Endothelial cell of umbilical vein (primary cell): ENCODE data around the gene OR10K1. TPM values are rescaled to one million over a fixed set of nuclear protein-coding genes. Genes with fewer than 3 reads are reported as not detected.
"Not testable (repeated sequence)": the region's sequence is repeated elsewhere in the genome, so short reads cannot be mapped to it uniquely, and the experiment has no call there.

Experiments used
- BruUV-seq: library from RNA; stranded (reverse); fragments of 400-500 nt; replicated peaks from 2 replicates; lab custom pipeline; 2021; lab: Mats Ljungman, UMichigan
- CTCF ChIA-PET: fragments of 300-600, 350-600 bp; sonication (Branson Sonifier 250); formaldehyde crosslinking; loops from one replicate; lab custom pipeline; 2021; ENCODE audit warnings: antibody characterized with exemption, inconsistent platforms; lab: Charles Lee
- POLR2A ChIA-PET: fragments of 300-600, 350-600 bp; sonication (Branson Sonifier 250); formaldehyde crosslinking; loops from one replicate; lab custom pipeline; 2021; ENCODE audit warnings: antibody characterized with exemption, inconsistent platforms; lab: Charles Lee
- DNase-seq: peaks from one replicate; pipeline ENCODE4 v3.0.0-alpha.2; 2011; ENCODE audit warnings: low read depth, low spot score
- FAIRE-seq: peaks from 2 replicates; lab custom pipeline; 2011; peaks lifted over from hg19 to GRCh38; lab: Jason Lieb, UNC
- H2AFZ ChIP-seq: 2 replicates; pipeline ENCODE4 v1.6.0; 2012; ENCODE audit warnings: low read depth, low read length, control low read depth, inconsistent platforms
- H3K27ac ChIP-seq: 2 replicates; pipeline ENCODE4 v1.5.1; 2011; ENCODE audit warnings: low read depth, mild to moderate bottlenecking, control low read depth, low read length, moderate library complexity; ENCODE audit not compliant: insufficient read depth
- H3K27me3 ChIP-seq, 2 experiments: 2 replicates each; pipeline versions ENCODE4 v1.6.0 to v1.6.1; 2011; ENCODE audit warnings: low read length in 2 of 2, mixed read lengths in 1 of 2; ENCODE audit not compliant: control insufficient read depth in 2 of 2, insufficient read depth in 2 of 2
- H3K36me3 ChIP-seq, 2 experiments: 2 replicates in 1 of 2; 3 replicates in 1 of 2; pipeline ENCODE4 v1.5.1; 2011; ENCODE audit warnings: low read length in 2 of 2, mild to moderate bottlenecking in 1 of 2, moderate library complexity in 1 of 2; ENCODE audit not compliant: control insufficient read depth in 2 of 2, insufficient read depth in 2 of 2; ENCODE audit errors: extremely low read depth in 1 of 2
- H3K4me1 ChIP-seq: 3 replicates; pipeline ENCODE4 v1.5.1; 2011; ENCODE audit warnings: mild to moderate bottlenecking, low read length; ENCODE audit not compliant: control insufficient read depth, insufficient read depth; ENCODE audit errors: extremely low read depth
- H3K4me2 ChIP-seq: 2 replicates; pipeline ENCODE4 v1.6.1; 2011; ENCODE audit warnings: low read length, control low read depth, mixed read lengths; ENCODE audit not compliant: insufficient read depth
- H3K4me3 ChIP-seq, 3 experiments: fragments of 200-600 bp in 1 of 3; sonication (generic), shearing (Covaris generic) in 1 of 3; replicated peaks in 1 of 3; 2 replicates each; pipeline ENCODE4 v1.5.1; 2011 to 2016; ENCODE audit warnings: control low read depth in 3 of 3, low read length in 3 of 3, mild to moderate bottlenecking in 2 of 3, inconsistent platforms in 1 of 3, low read depth in 1 of 3, moderate library complexity in 1 of 3; ENCODE audit not compliant: insufficient read depth in 1 of 3
- H3K79me2 ChIP-seq: 2 replicates; pipeline ENCODE4 v1.6.0; 2012; ENCODE audit warnings: low read length, inconsistent platforms; ENCODE audit not compliant: control insufficient read depth, insufficient read depth
- H3K9ac ChIP-seq: replicated peaks from 2 replicates; pipeline ENCODE3; 2011; ENCODE audit warnings: low read length, control low read depth; ENCODE audit not compliant: insufficient read depth; ENCODE audit errors: extremely low read depth
- H3K9me1 ChIP-seq: replicated peaks from 3 replicates; pipeline ENCODE4 v1.6.0; 2011; ENCODE audit warnings: mild to moderate bottlenecking, low read length; ENCODE audit not compliant: control insufficient read depth, insufficient read depth; ENCODE audit errors: extremely low read depth
- H3K9me3 ChIP-seq: replicated peaks from 2 replicates; pipeline ENCODE4 v1.5.1; 2012; ENCODE audit warnings: low read length, inconsistent platforms; ENCODE audit not compliant: control insufficient read depth, insufficient read depth
- H4K20me1 ChIP-seq: replicated peaks from 2 replicates; pipeline ENCODE3; 2011; ENCODE audit warnings: mild to moderate bottlenecking, low read length; ENCODE audit not compliant: control insufficient read depth, insufficient read depth; ENCODE audit errors: extremely low read depth
- GATA2 ChIP-seq: IDR thresholded peaks from 2 replicates; pipeline ENCODE4 v1.7.0; 2011; ENCODE audit warnings: low read depth, mild to moderate bottlenecking, moderate library complexity, mixed read lengths, low read length; ENCODE audit not compliant: insufficient read length, insufficient read depth
- dilution Hi-C: fragments of 300-500 bp; cut with MboI; formaldehyde crosslinking; loops from one replicate; pipeline ENCODE4 v1.15.0; 2019; ENCODE audit warnings: low sequenced_read_pairs; ENCODE audit not compliant: extremely low pct_ligation_motif_present
- intact Hi-C: fragments of 100-400 bp; cut with micrococcal nuclease; formaldehyde crosslinking; loops from one replicate; pipeline ENCODE4 v1.10.0; 2022
- polyA plus RNA-seq, 4 experiments: library from polyadenylated mRNA; depleted of rRNA in 3 of 4; stranded (reverse) in 3 of 4; unstranded in 1 of 4; fragments of >200 nt; gene quantifications; 2 replicates each; pipeline versions ENCODE4 v1.2.1 to v1.2.3, GENCODE V29; 2011 to 2012; ENCODE audit warnings: missing spikeins in 1 of 4
- total RNA-seq: library from RNA; stranded (reverse); gene quantifications from 2 replicates; pipeline ENCODE4 v1.2.3, GENCODE V29; 2021
- TF ChIP-seq, protein P1 (sequence below), 2 donors: IDR thresholded peaks; 1 replicate in 1 of 2; 2 replicates in 1 of 2; pipeline ENCODE4 v1.5.1; 2011; ENCODE audit warnings: low read length in 2 of 2, mild to moderate bottlenecking in 2 of 2, moderate library complexity in 2 of 2, control low read depth in 1 of 2, inconsistent platforms in 1 of 2, low read depth in 1 of 2; ENCODE audit not compliant: insufficient read depth in 1 of 2; ENCODE audit errors: extremely low read depth in 1 of 2
- TF ChIP-seq, protein P2 (sequence below): IDR thresholded peaks from 2 replicates; pipeline ENCODE4 v1.6.1; 2011; ENCODE audit not compliant: insufficient read depth, insufficient read length

The OR10K1 gene
- total and polyA plus RNA-seq, 2 donors (not counting 3 experiments of a cell fraction or from before 2014, with no cell fraction given) = not detected

DNA sequence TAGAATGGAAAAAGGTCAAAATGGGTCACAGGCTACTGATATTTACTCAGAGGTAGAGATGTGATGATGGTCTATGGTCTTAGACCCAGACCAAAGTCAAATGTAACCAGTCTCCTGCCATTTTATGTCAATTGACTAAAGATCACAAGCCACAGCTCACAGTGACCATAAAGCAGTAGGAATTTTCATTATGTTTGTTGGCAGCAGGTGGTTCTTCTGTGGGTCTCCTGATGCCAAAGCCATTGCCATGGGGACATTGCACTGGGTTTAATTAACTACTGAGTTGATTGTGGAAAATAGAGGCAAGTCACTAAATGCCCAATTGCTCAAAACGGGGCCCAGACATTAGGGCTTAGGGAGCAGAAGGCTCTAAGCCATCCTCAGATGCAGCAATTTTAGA is 35.5 kb upstream of the OR10K1 start, which contains the start of gene OR10K2:
OR10K2 (minus strand) TSS at position 101 of the 400 bp plus-strand sequence. CDS start 5,371 bp downstream, outside the sequence.
- no peaks in the 10 kb centered on the region for H4K20me1 ChIP-seq
- no peak within 1 kb of the TSS for H2AFZ ChIP-seq
- no peak within 1 kb of the TSS for H3K4me2 ChIP-seq
- ChIA-PET CTCF (no interaction called here), POLR2A (no interaction called here)
- no peaks in the 10 kb centered on the region for H3K79me2 ChIP-seq
- H3K27ac ChIP-seq = no peak within 1 kb of the TSS
- no TSS peak for BruUV-seq
- no peaks in the 10 kb centered on the region for H3K9me3 ChIP-seq
- H3K4me3 ChIP-seq = no peak within 1 kb of the TSS
- no peaks in the 10 kb centered on the region for H3K36me3 ChIP-seq
- no peak within 1 kb of the TSS for H3K9ac ChIP-seq
- H3K9me1 ChIP-seq = no peaks in the 10 kb centered on the region
- dilution Hi-C loops (no loop called here), intact Hi-C loops (no loop called here)
- no peak for DNase-seq
- no peaks in the 10 kb centered on the region for H3K27me3 ChIP-seq
- no peaks in the 10 kb centered on the region for H3K4me1 ChIP-seq
- TF ChIP-seq GATA2 = no peak
- TF ChIP-seq, protein P1, sequence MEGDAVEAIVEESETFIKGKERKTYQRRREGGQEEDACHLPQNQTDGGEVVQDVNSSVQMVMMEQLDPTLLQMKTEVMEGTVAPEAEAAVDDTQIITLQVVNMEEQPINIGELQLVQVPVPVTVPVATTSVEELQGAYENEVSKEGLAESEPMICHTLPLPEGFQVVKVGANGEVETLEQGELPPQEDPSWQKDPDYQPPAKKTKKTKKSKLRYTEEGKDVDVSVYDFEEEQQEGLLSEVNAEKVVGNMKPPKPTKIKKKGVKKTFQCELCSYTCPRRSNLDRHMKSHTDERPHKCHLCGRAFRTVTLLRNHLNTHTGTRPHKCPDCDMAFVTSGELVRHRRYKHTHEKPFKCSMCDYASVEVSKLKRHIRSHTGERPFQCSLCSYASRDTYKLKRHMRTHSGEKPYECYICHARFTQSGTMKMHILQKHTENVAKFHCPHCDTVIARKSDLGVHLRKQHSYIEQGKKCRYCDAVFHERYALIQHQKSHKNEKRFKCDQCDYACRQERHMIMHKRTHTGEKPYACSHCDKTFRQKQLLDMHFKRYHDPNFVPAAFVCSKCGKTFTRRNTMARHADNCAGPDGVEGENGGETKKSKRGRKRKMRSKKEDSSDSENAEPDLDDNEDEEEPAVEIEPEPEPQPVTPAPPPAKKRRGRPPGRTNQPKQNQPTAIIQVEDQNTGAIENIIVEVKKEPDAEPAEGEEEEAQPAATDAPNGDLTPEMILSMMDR (IDR thresholded peaks at IDR 0.05; ENCODE audit: extremely low read depth in 1 of 2, insufficient read depth in 1 of 2, low read depth in 1 of 2, low read length in 2 of 2) = no peak
- TF ChIP-seq, protein P2, sequence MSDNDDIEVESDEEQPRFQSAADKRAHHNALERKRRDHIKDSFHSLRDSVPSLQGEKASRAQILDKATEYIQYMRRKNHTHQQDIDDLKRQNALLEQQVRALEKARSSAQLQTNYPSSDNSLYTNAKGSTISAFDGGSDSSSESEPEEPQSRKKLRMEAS = no peak
- no peak for FAIRE-seq

DNA sequence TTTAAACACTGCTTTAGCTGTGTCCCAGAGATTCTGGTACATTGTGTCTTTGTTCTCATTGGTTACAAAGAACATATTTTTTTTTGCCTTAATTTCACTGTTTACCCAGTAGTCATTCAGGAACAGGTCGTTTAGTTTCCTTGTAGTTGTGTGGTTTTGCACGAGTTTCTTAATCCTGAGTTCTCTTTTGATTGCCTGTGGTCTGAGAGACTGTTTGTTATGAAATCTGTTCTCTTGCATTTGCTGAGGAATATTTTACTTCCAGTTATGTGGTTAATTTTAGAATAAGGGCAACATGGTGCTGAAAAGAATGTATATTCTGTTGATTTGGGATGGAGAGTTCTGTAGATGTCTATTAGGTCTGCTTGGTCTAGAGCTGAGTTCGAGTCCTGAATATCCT is 31.5 kb upstream of the OR10K1 start:
- H4K20me1 ChIP-seq, dilution Hi-C loops, H3K27me3 ChIP-seq, CTCF ChIA-PET, BruUV-seq, H3K9me3 ChIP-seq, POLR2A ChIA-PET, H3K4me1 ChIP-seq, H3K4me2 ChIP-seq, H3K27ac ChIP-seq, DNase-seq, H3K9ac ChIP-seq, intact Hi-C loops, H3K36me3 ChIP-seq, FAIRE-seq, H3K79me2 ChIP-seq, H3K4me3 ChIP-seq, H3K9me1 ChIP-seq, H2AFZ ChIP-seq: not testable (repeated sequence)
